Erythroblast (primary cell): Measurements from ENCODE around the gene CCDC30.

ENCODE experiments used
- DNase-seq, 2 experiments: peaks; one replicate each; lab custom pipeline; 2025; lab: John Stamatoyannopoulos, UW
- GATA1 ChIP-seq: IDR thresholded peaks from 2 replicates; pipeline ENCODE4 v1.6.1; 2011; ENCODE audit warnings: low read depth, mild to moderate bottlenecking, control low read depth, low read length, moderate library complexity
- POLR2A ChIP-seq: IDR thresholded peaks from 2 replicates; pipeline ENCODE4 v1.6.1; 2011; ENCODE audit warnings: mild to moderate bottlenecking, low read length

CCDC30 gene

GRCh38 chr1:42692461-42692860 is 229.4 kb downstream of the CCDC30 start:
- no peak for TF ChIP-seq POLR2A
- no peak for TF ChIP-seq GATA1
- no peak for DNase-seq

DNA sequence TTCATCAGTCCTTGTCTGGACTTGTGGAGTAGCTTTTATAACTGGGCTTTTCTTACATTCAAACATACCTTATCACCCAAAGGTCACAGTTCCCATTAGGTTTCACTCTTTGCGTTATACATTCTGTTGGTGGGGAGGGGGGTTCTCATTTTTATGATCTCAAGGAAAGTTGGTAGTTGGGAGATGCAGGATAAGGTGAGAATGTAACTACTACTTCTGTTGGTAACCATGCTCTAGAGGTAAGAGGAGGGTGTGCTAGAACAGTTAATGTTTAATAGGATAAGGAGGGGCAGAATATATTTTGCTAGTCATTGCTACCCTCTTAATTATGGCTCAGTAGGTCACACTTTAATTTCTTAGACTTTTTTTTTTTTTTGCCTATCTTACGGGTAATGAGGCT is 229.8 kb downstream of the CCDC30 start:
- no peak for DNase-seq
- TF ChIP-seq GATA1 = no peak
- TF ChIP-seq POLR2A = no peak

DNA sequence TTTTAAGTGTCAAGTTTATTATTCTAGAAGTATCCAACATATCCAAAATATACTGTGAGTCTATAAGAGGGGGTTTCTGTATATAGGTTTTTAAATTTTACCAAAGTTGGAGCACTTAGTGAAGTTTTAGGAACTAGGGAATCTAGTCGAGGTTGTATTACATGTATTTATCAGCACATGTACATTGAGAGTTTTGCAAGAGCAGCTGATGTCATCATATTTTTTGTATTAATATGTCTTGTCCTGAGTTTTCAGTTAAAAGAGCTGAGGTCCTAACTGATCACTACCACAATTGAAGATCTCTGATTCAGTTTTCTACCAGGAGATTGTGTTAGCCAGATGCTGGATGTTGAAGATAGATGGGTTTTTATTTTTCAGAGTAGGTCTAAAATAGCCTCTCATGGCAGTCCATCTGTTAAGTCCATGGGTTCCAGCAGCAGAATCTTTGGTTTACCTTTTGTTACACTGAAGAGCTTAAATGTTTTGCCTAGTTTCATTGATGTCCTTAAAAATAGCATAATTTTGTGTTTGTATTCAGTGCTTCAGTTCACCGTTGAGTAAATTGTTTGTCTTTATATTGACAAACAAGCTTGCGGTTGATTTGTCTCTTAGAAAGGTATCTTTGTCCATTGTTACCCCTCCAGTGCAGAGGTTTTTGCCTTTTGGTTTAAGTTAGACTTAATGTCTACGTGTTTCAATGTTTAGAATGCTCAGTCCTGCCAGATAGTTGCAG is 235.2 kb downstream of the CCDC30 start:
- TF ChIP-seq POLR2A (no peak), GATA1 (no peak)
- no peak for DNase-seq

DNA sequence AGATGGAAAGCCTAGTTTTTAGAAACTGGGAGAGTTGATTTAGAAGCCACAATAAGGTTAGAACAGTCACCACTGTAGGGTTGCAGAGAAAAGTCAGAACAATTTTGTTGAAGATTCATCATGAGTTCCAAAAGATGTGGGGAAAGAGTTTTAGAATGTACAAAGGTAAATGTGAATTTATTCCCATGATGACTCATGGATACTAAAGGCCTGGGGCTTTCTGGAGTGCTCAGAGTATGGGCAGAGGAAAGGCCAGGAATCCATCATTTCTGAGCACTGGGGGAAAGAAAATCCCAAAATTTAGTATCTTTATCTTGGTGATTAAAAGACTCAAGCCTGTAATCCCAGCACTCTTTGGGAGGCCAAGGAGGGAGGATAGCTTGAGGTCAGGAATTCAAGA is 236.9 kb downstream of the CCDC30 start:
- TF ChIP-seq GATA1 (no peak), POLR2A (no peak)
- DNase-seq = no peak

DNA sequence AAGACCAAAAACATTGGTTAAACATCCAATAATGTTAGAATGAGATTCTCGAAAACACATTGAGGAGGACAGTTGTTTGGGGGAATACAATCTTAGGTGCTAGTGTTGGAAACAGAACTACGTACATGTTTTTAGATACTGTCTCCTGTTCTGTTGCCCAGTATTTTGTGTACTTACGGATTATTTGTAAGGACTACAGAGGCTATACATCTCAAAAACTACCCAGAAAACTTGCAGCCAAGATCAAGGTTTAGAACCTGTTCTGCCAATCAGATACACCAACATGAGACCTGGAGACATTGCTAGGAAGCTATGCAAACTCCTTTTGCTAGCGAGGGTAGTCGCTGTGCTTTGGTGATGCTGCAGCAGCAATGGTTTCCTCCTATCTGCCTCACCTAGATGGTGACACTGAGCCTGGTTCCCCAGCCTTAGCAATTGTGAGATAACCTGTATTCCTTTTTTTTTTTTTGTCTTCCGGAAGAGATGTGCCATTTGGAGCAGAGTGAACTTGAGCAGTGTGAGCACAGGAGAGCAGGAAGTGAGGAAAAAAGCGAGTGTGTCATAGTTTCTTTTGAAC is 240.9 kb downstream of the CCDC30 start:
- no peak for DNase-seq

More for the DNA sequence above, 240.9 kb downstream of the CCDC30 start:
- TF ChIP-seq POLR2A = no peak
- no peak for TF ChIP-seq GATA1
